ENCODE results near the gene OLFM3.

Gene OLFM3

GRCh38 chr1:101908980-101909379 is 87.7 kb downstream of the OLFM3 start:
- TF ChIP-seq MYC (IDR thresholded peaks at IDR 0.05; ENCODE audit: low read depth, low read length) (no peak), CTCF (IDR thresholded peaks at IDR 0.05; ENCODE audit: low read depth, low read length) (no peak), MAX (IDR thresholded peaks at IDR 0.05; ENCODE audit: low read depth, low read length) (no peak), POLR2A (IDR thresholded peaks at IDR 0.05; ENCODE audit: extremely low read depth, insufficient read length) (no peak)
- no peak overlapping the region for H3K4me3 ChIP-seq (ENCODE audit: low read depth, low read length)
- no peak for DNase-seq (ENCODE audit: low read depth)

- no peak for TF ChIP-seq MYC (IDR thresholded peaks at IDR 0.05; ENCODE audit: low read depth, low read length)
- no peak for TF ChIP-seq MAX (IDR thresholded peaks at IDR 0.05; ENCODE audit: low read depth, low read length)
- TF ChIP-seq CTCF (IDR thresholded peaks at IDR 0.05; ENCODE audit: low read depth, low read length) = no peak
- TF ChIP-seq POLR2A (IDR thresholded peaks at IDR 0.05; ENCODE audit: extremely low read depth, insufficient read length) = no peak
- no peak for DNase-seq (ENCODE audit: low read depth)
- no peak overlapping the region for H3K4me3 ChIP-seq (ENCODE audit: low read depth, low read length)
Observed at GRCh38 chr1:101907264-101907663, 89.5 kb downstream of the OLFM3 start.

GRCh38 chr1:101905283-101905835 is 91.4 kb downstream of the OLFM3 start:
- DNase-seq (ENCODE audit: low read depth) = no peak
- H3K4me3 ChIP-seq (ENCODE audit: low read depth, low read length) = no peak overlapping the region
- TF ChIP-seq MAX (IDR thresholded peaks at IDR 0.05; ENCODE audit: low read depth, low read length) = no peak
- no peak for TF ChIP-seq MYC (IDR thresholded peaks at IDR 0.05; ENCODE audit: low read depth, low read length)
- no peak for TF ChIP-seq POLR2A (IDR thresholded peaks at IDR 0.05; ENCODE audit: extremely low read depth, insufficient read length)
- TF ChIP-seq CTCF (IDR thresholded peaks at IDR 0.05; ENCODE audit: low read depth, low read length) = no peak

GRCh38 chr1:101902199-101902598 is 94.5 kb downstream of the OLFM3 start:
- H3K4me3 ChIP-seq (ENCODE audit: low read depth, low read length) = no peak overlapping the region
- TF ChIP-seq MYC (IDR thresholded peaks at IDR 0.05; ENCODE audit: low read depth, low read length) (no peak), MAX (IDR thresholded peaks at IDR 0.05; ENCODE audit: low read depth, low read length) (no peak), CTCF (IDR thresholded peaks at IDR 0.05; ENCODE audit: low read depth, low read length) (no peak), POLR2A (IDR thresholded peaks at IDR 0.05; ENCODE audit: extremely low read depth, insufficient read length) (no peak)
- no peak for DNase-seq (ENCODE audit: low read depth)

GRCh38 chr1:101898137-101898536 is 98.6 kb downstream of the OLFM3 start:
- H3K4me3 ChIP-seq (ENCODE audit: low read depth, low read length) = no peak overlapping the region
- peak; percentile 21 for DNase-seq (ENCODE audit: low read depth)
- TF ChIP-seq MYC (IDR thresholded peaks at IDR 0.05; ENCODE audit: low read depth, low read length) (no peak), MAX (IDR thresholded peaks at IDR 0.05; ENCODE audit: low read depth, low read length) (no peak), POLR2A (IDR thresholded peaks at IDR 0.05; ENCODE audit: extremely low read depth, insufficient read length) (no peak), CTCF (IDR thresholded peaks at IDR 0.05; ENCODE audit: low read depth, low read length) (no peak)
